ENCODE results near the gene TAF11L5.
"Not testable (repeated sequence)": the region's sequence is repeated elsewhere in the genome, so short reads cannot be mapped to it uniquely, and the experiment has no call there.

The TAF11L5 gene

GRCh38 chr5:17511775-17512325 lies 13.2 kb upstream of the TAF11L5 start:
- no peaks in the 10 kb centered on the region for H3K4me1 ChIP-seq (ENCODE audit: control insufficient read depth, insufficient read depth, low read length)
- no peaks in the 10 kb centered on the region for H3K9me3 ChIP-seq (ENCODE audit: control insufficient read depth, insufficient read depth, low read depth, low read length)
- H3K36me3 ChIP-seq (ENCODE audit: control insufficient read depth, insufficient read depth, low read length) = no peaks in the 10 kb centered on the region
- no peaks in the 10 kb centered on the region for H3K27me3 ChIP-seq (ENCODE audit: control insufficient read depth, insufficient read depth, low read length)
- H3K4me3 ChIP-seq (ENCODE audit: low read depth, low read length) = no peak overlapping the region
- H3K27ac ChIP-seq (ENCODE audit: low read depth, low read length) = no peak overlapping the region
- H3K9ac ChIP-seq (ENCODE audit: low read length) = no peak overlapping the region

- not testable (repeated sequence) for H3K4me1 ChIP-seq (ENCODE audit: control insufficient read depth, insufficient read depth, low read length); H3K9me3 ChIP-seq (ENCODE audit: control insufficient read depth, insufficient read depth, low read depth, low read length); H3K9ac ChIP-seq (ENCODE audit: low read length); H3K36me3 ChIP-seq (ENCODE audit: control insufficient read depth, insufficient read depth, low read length); H3K27ac ChIP-seq (ENCODE audit: low read depth, low read length); H3K27me3 ChIP-seq (ENCODE audit: control insufficient read depth, insufficient read depth, low read length); H3K4me3 ChIP-seq (ENCODE audit: low read depth, low read length)
Observed at GRCh38 chr5:17517526-17517925, 7.5 kb upstream of the TAF11L5 start.

DNA sequence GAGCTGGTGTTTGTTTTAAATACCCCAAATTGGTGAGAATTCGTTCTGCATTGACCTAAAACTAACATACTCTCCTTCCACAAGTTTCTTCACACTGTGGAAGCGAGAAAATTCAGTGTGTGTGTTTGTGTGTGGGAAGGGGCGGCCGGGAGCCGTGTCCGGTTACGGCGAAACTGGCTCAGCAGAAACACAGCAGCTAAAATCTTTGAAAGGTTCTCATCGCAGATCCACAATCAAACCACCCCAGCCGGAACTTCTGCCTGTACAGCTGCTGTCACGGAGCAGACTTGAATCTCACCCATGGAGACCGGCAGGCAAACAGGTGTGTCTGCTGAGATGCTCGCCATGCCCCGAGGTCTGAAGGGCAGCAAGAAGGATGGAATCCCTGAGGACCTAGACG lies 7.0 kb upstream of the TAF11L5 start, which contains the start of gene TAF11L3:
Gene TAF11L3 (plus strand): TSS at position 301 of the 400 bp plus-strand sequence.
- not testable (repeated sequence) for H3K4me1 ChIP-seq (ENCODE audit: control insufficient read depth, insufficient read depth, low read length); H3K36me3 ChIP-seq (ENCODE audit: control insufficient read depth, insufficient read depth, low read length); H3K27ac ChIP-seq (ENCODE audit: low read depth, low read length); H3K9ac ChIP-seq (ENCODE audit: low read length); H3K27me3 ChIP-seq (ENCODE audit: control insufficient read depth, insufficient read depth, low read length); H3K4me3 ChIP-seq (ENCODE audit: low read depth, low read length); H3K9me3 ChIP-seq (ENCODE audit: control insufficient read depth, insufficient read depth, low read depth, low read length)

DNA sequence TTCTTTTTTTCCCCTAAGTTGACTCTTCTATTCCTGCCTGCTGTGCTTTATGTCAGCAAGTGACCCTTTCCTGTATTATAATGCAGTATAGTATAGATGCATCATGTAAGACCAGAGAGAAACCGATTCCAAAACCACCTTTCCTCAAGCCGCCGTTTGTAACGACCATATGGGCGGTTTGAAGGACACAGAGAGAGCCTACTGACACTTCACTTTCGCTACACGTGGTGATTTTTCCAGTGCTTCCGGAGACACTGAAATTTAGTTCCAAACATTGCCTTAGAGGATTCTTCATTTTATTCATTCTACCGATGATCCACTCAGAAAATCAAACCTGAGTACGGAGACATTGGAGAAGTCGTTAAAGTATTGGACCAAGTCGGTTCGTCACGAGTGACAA lies 5.5 kb upstream of the TAF11L5 start:
- H3K27me3 ChIP-seq (ENCODE audit: control insufficient read depth, insufficient read depth, low read length); H3K4me3 ChIP-seq (ENCODE audit: low read depth, low read length); H3K27ac ChIP-seq (ENCODE audit: low read depth, low read length); H3K9ac ChIP-seq (ENCODE audit: low read length); H3K9me3 ChIP-seq (ENCODE audit: control insufficient read depth, insufficient read depth, low read depth, low read length); H3K36me3 ChIP-seq (ENCODE audit: control insufficient read depth, insufficient read depth, low read length); H3K4me1 ChIP-seq (ENCODE audit: control insufficient read depth, insufficient read depth, low read length): not testable (repeated sequence)

DNA sequence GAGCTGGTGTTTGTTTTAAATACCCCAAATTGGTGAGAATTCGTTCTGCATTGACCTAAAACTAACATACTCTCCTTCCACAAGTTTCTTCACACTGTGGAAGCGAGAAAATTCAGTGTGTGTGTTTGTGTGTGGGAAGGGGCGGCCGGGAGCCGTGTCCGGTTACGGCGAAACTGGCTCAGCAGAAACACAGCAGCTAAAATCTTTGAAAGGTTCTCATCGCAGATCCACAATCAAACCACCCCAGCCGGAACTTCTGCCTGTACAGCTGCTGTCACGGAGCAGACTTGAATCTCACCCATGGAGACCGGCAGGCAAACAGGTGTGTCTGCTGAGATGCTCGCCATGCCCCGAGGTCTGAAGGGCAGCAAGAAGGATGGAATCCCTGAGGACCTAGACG lies 3.5 kb upstream of the TAF11L5 start, which contains the start of gene TAF11L4:
Gene TAF11L4 (plus strand): TSS at position 301 of the 400 bp plus-strand sequence.
- not testable (repeated sequence) for H3K9me3 ChIP-seq (ENCODE audit: control insufficient read depth, insufficient read depth, low read depth, low read length); H3K4me3 ChIP-seq (ENCODE audit: low read depth, low read length); H3K9ac ChIP-seq (ENCODE audit: low read length); H3K27ac ChIP-seq (ENCODE audit: low read depth, low read length); H3K36me3 ChIP-seq (ENCODE audit: control insufficient read depth, insufficient read depth, low read length); H3K27me3 ChIP-seq (ENCODE audit: control insufficient read depth, insufficient read depth, low read length); H3K4me1 ChIP-seq (ENCODE audit: control insufficient read depth, insufficient read depth, low read length)

- not testable (repeated sequence) for H3K9ac ChIP-seq (ENCODE audit: low read length); H3K27me3 ChIP-seq (ENCODE audit: control insufficient read depth, insufficient read depth, low read length); H3K4me1 ChIP-seq (ENCODE audit: control insufficient read depth, insufficient read depth, low read length); H3K27ac ChIP-seq (ENCODE audit: low read depth, low read length); H3K9me3 ChIP-seq (ENCODE audit: control insufficient read depth, insufficient read depth, low read depth, low read length); H3K36me3 ChIP-seq (ENCODE audit: control insufficient read depth, insufficient read depth, low read length); H3K4me3 ChIP-seq (ENCODE audit: low read depth, low read length)
Observed at GRCh38 chr5:17526504-17526903, 1.5 kb downstream of the TAF11L5 start.

DNA sequence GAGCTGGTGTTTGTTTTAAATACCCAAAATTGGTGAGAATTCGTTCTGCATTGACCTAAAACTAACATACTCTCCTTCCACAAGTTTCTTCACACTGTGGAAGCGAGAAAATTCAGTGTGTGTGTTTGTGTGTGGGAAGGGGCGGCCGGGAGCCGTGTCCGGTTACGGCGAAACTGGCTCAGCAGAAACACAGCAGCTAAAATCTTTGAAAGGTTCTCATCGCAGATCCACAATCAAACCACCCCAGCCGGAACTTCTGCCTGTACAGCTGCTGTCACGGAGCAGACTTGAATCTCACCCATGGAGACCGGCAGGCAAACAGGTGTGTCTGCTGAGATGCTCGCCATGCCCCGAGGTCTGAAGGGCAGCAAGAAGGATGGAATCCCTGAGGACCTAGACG lies 3.3 kb downstream of the TAF11L5 start, which contains the start of gene TAF11L6:
Gene TAF11L6 (plus strand): TSS at position 301 of the 400 bp plus-strand sequence.
- H3K27ac ChIP-seq (ENCODE audit: low read depth, low read length); H3K36me3 ChIP-seq (ENCODE audit: control insufficient read depth, insufficient read depth, low read length); H3K9me3 ChIP-seq (ENCODE audit: control insufficient read depth, insufficient read depth, low read depth, low read length); H3K4me1 ChIP-seq (ENCODE audit: control insufficient read depth, insufficient read depth, low read length); H3K9ac ChIP-seq (ENCODE audit: low read length); H3K27me3 ChIP-seq (ENCODE audit: control insufficient read depth, insufficient read depth, low read length); H3K4me3 ChIP-seq (ENCODE audit: low read depth, low read length): not testable (repeated sequence)
